HG03565 (cell line): ENCODE data around the gene MRPS9.

ENCODE experiments used
- ATAC-seq: cut with Tn5 transposase; IDR thresholded peaks from one replicate; pipeline ENCODE4 v1.9.1; 2021; ENCODE audit warnings: mild to moderate bottlenecking, moderate library complexity; ENCODE audit not compliant: unreplicated experiment

MRPS9 gene

GRCh38 chr2:105117565-105117964 lies 79.7 kb downstream of the MRPS9 start:
- no peak for ATAC-seq

GRCh38 chr2:105118960-105119359 lies 81.1 kb downstream of the MRPS9 start:
- no peak for ATAC-seq

- no peak for ATAC-seq
These were observed 83.6 kb downstream of the MRPS9 start for GRCh38 chr2:105121434-105121833.

- ATAC-seq = no peak
These were observed 87.6 kb downstream of the MRPS9 start for GRCh38 chr2:105125428-105125827.

- ATAC-seq = no peak
These were observed 88.1 kb downstream of the MRPS9 start for GRCh38 chr2:105125920-105126319.

GRCh38 chr2:105126336-105126735 lies 88.5 kb downstream of the MRPS9 start:
- ATAC-seq = no peak

GRCh38 chr2:105127289-105127915 lies 89.5 kb downstream of the MRPS9 start:
- ATAC-seq = no peak

- peak; percentile 95 for ATAC-seq
These were observed 91.9 kb downstream of the MRPS9 start for GRCh38 chr2:105129722-105130232.

- no peak for ATAC-seq
These were observed 92.7 kb downstream of the MRPS9 start for GRCh38 chr2:105130546-105130945.

- no peak for ATAC-seq
These were observed 96.2 kb downstream of the MRPS9 start for GRCh38 chr2:105134081-105134480.

GRCh38 chr2:105135436-105135835 lies 97.6 kb downstream of the MRPS9 start:
- ATAC-seq = no peak

- ATAC-seq = no peak
These were observed 98.5 kb downstream of the MRPS9 start for GRCh38 chr2:105136394-105136793.

GRCh38 chr2:105138643-105139042 lies 100.8 kb downstream of the MRPS9 start:
- no peak for ATAC-seq

GRCh38 chr2:105139556-105140239 lies 101.8 kb downstream of the MRPS9 start:
- no peak for ATAC-seq

- no peak for ATAC-seq
These were observed 102.3 kb downstream of the MRPS9 start for GRCh38 chr2:105140240-105140568.

- ATAC-seq = no peak
These were observed 103.3 kb downstream of the MRPS9 start for GRCh38 chr2:105141099-105141614.

GRCh38 chr2:105142239-105142638 lies 104.4 kb downstream of the MRPS9 start:
- ATAC-seq = no peak

GRCh38 chr2:105143094-105143466 lies 105.2 kb downstream of the MRPS9 start:
- ATAC-seq = no peak

- ATAC-seq = no peak
These were observed 105.7 kb downstream of the MRPS9 start for GRCh38 chr2:105143467-105144151.

- ATAC-seq = no peak
These were observed 106.5 kb downstream of the MRPS9 start for GRCh38 chr2:105144152-105144940.

GRCh38 chr2:105144941-105145300 lies 107.1 kb downstream of the MRPS9 start:
- ATAC-seq = peak; percentile 70
